Measurements from ENCODE around the gene CCDC157.

Gene CCDC157

DNA sequence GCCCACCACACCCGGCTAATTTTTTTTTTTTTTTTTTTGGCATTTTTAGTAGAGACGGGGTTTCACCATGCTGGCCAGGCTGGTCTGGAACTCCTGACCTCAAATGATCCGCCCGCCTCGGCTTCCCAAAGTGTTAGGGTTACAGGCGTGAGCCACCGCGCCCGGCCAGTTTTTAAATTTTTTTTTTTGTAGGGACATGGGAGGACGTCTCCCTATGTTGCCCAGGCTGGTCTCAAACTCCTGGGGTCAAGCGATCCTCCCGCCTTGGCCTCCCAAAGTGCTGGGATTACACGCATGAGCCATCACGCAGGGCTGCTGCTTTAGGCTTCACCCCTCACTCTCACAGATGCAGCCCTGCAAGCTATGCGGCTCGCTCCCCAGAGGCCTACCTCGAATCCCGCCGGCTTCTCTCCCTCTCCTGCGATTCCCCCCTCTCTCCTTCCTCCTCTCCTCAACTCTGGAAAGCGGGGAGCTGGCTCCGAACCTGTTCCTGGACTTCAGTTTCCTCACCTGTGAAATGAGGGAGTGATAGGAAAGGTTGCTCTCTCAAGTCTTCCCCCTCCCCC is 926 bp downstream of the CCDC157 start:
- DNase-seq = no peak

DNA sequence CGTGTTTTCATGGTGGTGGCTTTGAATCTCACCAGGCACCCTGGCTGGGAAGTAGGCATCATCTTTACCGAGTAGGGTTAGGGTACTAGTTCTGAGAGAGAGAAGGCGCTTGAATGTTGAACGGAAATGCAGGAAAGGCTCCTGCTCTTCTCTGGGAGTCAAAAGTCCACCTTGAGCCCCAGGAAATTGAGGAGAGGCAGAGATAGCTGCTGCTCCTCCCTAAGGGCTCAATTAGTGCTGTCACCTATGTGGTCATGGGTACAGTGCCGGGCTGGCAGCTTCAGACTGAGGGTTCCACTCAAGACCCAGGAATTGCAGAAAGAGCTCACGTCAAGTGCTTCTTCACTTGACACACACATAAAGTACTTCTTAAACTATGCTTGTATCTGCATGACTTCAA is 1.7 kb downstream of the CCDC157 start:
- no peak for DNase-seq

DNA sequence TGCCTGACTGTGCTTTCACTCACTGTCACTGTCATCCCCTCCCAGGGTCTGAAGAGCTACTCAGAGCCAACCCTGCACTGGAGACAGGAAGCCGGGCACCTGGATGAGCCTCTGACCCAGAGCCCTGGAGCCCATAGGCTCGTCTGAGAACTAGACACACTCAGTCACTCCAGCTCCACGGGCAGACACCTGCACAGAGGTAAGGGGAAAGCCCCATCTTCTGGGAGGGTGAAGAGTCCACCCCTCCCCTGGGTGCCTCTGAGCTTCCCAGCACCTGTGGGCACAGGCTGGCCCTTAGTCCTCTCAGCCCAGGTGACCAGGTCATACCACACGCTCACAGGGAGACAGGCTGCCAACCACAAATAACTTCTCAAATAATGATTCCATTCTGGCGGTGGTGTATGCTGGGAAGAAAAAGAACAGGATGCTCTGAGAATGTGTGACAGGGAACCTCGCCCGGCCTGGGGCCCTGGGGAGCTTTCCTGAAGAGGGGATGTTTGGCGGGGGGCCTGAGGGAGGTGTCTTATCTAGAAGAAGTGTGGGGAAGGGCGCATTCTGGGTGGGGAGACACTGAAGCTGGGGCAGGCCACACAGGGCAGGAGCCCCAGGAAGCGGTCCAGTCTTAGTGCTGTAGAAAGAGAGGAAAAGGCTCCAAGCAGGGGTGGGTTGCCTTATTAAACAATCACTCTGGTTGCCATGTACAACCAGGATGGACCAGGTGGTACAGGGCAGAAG is 5.3 kb downstream of the CCDC157 start:
- DNase-seq = no peak

DNA sequence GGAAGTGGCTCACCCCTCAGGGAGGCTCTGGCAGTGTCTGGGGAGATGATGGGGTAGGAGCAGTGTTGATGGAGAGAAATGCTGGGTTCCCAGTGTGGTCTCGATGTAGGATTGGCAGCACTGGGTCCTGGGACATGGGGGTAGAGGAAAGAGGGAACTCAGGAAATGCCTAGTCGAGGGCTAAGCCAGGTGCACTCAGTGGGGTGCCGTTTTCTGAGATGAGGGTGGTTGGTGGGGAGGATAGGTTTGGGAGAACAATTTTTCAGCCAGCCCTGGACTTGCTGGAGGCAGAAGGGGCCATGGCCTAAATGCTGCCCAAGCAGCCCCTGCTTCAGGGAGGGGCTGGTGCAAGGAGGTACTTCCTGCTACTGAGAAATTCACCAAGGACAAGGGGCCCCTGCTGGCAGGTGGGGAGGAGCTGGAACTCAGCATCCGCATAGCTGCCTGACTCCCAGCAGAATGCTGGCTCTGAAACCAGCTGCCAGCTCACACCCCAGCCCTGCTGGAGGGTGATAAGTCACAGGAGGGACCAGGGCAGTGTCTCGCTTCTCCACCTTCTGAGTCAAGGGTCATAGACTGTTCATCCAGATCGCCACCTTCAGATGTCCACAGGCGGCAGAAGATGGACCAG is 6.0 kb downstream of the CCDC157 start:
- DNase-seq = no peak

DNA sequence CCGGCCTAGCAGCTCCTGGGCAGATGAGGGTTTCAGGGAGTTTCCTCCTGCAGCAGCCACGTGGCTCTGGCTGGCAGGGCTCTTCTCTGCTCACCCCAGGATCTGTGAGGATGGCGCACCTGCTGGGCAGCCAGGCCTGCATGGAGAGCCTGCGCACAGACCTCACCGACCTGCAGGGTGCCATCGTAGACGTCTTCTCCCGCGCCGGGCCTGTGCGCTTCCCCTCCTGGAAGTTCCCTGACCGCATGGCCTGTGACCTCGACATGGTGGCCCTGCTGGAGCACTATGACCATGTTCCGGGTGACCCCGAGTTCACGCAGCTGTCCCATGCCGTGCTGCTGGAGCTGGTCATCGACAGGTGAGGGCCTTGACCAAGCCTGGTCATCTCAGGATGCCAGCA is 9.1 kb downstream of the CCDC157 start:
- DNase-seq = no peak

DNA sequence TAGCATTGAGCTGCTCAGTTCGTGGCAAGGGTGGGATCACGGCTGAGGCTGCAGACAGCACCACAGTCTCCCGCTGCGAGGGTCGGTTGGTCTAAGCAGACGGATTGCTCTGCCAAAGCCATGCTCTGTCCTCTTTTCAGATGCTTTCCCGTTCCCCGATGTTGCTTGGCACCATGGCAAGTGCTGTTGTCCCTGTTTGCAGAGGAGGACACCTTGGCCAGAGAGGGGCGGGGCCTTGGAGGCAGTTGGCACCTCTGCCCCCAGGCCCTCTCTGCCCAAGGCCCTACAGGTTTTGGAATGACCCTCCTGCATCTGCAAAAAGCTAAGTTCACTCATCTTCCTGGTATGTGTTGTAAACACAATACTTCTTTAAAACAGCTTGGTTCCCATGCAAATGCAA is 11.6 kb downstream of the CCDC157 start:
- no peak for DNase-seq

DNA sequence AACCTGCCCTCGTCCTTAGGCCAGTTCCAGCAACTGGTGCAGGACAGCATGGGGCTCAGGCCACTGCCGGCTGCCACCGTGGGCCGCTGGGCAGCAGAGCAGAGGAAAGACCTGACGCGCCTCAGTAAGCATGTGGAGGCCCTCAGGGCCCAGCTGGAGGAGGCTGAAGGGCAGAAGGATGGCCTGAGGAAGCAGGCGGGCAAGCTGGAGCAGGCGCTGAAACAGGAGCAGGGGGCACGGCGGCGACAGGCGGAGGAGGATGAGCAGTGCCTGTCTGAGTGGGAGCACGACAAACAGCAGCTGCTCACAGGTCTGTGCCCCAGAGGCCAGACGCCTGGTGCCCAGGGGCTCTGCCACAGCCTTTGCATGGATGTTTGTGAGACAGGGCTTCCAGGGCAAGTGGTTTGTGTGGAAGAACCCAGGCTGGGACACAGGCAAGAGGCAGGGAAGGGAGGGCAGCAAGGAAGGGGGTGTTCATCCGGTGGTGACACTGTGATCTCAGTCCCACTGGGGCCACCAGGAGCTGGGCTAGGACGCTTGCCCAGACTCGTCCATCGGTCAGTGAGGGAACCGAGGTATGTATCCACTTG is 13.9 kb downstream of the CCDC157 start:
- DNase-seq = no peak

DNA sequence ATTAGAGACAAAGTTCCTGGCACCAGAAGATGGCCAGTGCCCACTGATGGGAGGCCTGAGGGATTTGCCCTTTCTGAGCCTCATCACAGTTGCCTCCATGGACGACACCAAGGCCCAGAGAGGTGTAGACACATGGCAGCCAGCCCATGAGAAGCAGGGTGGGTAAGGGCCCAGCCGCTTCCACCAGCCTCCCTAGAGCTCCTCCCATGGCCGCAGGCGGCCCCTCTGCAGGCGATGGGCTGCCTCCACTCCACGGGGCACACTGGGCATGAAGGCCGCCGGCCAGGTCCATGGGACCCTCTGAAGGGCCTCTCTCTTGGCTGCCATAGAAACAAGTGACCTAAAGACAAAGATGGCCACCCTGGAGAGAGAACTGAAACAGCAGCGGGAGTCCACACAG is 14.5 kb downstream of the CCDC157 start:
- DNase-seq = no peak

DNA sequence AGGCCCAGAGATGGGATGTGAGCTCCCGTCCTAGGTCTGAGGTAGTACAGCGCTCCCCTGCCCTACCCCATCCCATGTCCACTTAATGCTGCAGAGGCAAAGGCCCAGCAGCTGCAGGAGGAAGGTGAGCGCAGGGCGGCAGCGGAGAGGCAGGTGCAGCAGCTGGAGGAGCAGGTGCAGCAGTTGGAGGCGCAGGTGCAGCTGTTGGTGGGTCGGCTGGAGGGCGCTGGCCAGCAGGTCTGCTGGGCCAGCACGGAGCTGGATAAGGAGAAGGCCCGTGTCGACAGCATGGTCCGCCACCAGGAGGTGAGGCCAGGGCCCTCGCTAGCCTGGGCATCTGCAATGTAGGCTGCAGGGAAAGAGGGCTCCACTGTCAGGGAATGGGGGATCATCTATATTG is 15.2 kb downstream of the CCDC157 start:
- DNase-seq = no peak

DNA sequence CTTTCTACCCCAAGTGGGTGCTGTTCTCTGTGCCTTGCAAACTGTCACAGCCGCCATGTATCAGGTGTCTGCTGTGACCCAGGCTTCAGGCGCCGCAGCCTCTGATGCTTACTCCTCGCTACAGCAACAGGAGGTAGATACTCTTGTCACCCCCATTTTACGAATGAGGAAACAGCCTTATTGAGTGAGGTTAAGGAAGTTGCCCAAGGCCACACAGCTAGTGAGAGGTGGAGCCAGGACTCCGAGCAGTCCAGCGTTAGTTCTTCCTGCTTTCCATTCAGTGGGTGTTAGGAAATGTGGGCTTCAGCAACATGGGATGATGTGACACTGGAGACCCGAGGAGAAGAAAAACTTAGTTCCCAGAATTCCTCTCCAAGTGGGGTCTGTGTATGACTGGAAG is 16.1 kb downstream of the CCDC157 start:
- no peak for DNase-seq

DNA sequence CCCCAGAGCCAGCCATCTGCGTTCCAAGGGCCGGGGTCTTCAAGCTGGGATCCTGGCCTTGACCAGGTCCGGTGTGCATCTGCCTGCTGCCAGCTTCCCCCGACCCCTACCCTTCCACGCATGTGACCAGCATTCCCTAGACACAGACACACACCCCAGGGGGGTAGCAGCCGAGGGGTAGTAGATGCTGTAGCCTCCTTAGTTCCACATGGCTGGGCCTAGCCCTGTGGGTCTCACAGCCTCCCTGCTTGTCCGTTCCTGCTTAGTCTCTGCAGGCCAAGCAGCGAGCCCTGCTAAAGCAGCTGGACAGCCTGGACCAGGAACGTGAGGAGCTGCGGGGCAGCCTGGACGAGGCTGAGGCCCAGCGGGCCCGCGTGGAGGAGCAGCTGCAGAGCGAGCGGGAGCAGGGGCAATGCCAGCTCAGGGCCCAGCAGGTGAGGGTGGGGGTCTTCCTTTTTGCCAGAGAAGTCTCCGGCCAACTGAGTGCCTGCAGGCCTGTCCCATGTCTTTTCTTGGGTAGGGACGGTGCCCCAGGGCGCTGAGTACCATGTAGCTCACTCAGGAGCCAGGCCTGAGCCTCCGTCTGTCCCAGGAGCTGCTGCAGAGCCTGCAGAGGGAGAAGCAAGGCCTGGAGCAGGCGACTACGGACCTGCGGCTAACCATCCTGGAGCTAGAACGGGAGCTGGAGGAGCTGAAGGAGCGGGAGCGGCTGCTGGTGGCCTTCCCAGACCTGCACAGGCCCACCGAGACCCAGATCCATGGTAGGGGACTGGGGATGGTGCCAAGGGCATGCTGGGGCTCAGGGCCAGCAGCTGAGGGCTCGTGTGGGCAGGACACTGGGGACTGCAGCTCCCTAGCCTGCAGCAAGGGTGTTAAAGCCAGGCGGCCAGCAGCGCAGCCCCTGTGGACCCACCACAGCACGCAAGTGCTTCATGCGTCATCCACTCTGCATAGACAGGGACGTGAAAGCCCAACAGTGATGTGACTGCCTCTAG is 16.8 kb downstream of the CCDC157 start:
- DNase-seq = no peak

DNA sequence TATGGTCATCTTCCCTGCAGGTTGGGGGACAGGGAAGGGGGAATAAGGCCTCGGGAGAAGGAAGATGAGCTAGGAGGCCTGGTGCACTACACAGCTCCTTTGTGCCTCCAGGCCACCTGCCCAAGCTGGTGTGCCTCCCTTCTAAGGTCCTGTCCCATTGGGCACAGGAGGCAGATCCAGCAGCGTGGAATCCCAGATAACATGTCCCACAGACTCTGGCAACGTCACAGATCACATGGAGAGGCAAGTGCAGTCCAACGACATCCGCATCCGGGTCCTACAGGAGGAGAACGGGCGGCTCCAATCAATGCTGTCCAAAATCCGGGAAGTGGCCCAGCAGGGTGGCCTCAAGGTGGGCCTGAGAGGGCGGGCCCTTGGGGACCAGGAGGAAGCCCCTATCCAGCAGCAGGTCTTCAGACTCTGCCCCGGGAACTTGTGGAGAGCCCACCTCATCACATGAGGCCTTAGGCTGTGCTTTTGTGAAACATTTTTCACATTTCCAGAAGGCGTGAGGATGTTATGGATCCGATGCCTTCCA is 18.6 kb downstream of the CCDC157 start:
- DNase-seq = no peak

DNA sequence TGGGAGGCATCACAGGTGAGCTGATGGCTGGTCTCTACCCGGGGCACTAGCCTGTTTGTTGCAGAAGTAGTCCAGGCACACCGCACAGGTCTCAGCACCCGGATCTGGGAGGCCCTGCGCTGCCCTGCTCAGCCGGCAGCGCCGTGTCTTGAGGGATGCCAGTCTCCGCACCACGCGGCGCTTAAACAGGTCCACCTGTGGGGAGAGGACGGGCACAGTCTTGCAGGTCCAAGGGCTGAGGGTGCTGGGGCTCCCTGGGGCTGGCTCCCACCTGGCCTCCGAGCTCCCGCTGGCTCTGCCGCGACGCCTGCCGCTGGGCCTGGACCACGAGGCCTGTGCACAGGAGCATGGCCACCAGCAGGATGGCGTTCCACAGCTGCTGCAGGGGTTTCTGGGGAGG is 23.2 kb downstream of the CCDC157 start:
- no peak for DNase-seq

DNA sequence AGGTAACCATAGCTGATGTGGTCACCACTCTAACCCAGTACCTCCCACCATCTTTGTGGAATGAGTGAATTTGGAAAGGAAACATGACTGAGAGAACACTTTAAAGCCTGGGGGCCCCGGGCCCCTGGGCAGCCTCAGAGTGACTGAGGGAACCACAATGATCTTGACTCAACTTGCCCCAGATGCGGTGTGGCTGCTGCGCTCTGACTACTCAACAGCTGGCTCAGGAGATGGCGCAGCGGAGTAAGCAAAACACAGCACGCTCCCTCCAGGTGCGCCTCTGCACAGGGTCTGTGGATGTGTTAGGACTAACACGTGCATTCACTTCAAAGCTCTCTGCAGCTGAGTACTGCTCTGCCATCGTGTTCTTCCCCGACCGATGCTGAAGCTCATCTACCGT is 24.5 kb downstream of the CCDC157 start:
- no peak for DNase-seq

DNA sequence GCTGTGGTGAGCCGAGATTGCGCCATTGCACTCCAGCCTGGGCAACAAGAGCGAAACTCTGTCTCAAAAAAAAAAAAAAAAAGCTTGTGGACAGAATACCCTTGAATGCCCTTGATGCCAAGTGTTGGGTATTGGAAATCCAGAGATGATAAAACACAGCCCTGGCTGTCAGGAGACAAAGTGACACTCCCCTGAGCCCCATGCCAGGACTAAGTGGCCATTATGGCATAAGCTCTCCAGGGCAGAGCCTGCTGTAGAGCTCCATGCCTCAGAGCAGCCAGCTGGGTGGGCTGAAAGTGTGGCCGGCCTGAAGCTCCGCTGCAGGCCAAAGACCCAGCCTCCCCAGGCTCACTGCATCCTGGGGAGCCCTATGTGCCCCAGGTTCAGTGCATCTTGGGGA is 25.5 kb downstream of the CCDC157 start:
- DNase-seq = no peak

DNA sequence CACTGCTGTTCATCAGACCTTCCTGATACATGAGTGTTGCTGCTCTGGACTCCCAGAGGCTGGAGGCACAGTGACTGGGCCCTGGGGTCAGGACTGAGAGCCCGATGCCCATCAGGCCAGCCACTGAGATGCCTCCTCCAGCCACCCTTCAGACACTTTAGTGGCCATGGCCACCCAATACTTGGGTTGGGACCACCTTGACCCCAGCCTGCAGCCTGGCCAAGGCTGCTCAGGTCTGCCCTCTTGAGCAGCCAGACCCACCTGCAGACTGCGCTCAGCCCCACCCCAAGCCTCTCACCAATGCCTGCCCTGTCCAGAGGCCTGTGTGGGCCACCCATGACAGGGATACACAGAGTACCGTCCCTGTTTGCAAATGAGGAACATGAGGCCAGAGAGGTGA is 26.3 kb downstream of the CCDC157 start:
- no peak for DNase-seq

DNA sequence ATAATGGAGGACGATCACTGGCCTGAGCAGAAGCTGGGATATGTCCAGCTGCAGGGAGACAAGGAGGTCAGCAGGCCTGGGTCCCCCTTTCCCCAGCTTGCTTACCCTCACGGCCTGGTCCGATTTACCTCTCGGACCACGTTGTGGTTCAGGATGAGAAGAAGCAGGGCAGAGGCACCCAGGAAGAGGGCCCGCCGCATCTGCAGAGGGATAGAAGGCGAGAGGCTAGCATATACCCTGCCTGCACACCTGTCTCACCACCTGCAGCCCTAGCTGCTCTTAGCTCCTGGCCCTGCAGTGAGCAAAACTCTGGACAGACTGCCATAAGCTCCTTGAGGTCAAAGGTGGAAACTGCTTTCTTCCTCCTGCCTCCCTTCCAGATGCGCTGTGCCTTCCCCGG is 29.1 kb downstream of the CCDC157 start:
- no peak for DNase-seq

DNA sequence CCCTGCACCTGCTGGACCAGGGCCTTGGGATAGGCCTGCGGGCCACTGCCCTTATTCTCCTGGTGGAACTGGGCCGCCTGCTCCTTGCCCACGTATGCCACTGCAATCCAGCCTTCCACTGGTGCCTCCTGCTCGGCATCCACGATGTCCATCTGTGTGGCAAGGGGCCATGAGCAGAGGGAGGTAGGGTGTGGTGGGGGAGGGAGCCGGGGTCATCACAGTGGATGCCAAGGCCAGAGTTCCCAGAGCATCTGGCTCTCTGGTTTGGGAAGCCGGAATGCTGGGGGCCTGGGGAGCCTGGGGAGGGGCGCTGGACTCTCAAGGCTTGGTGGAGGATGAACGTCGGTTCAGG is 29.8 kb downstream of the CCDC157 start:
- DNase-seq = no peak

DNA sequence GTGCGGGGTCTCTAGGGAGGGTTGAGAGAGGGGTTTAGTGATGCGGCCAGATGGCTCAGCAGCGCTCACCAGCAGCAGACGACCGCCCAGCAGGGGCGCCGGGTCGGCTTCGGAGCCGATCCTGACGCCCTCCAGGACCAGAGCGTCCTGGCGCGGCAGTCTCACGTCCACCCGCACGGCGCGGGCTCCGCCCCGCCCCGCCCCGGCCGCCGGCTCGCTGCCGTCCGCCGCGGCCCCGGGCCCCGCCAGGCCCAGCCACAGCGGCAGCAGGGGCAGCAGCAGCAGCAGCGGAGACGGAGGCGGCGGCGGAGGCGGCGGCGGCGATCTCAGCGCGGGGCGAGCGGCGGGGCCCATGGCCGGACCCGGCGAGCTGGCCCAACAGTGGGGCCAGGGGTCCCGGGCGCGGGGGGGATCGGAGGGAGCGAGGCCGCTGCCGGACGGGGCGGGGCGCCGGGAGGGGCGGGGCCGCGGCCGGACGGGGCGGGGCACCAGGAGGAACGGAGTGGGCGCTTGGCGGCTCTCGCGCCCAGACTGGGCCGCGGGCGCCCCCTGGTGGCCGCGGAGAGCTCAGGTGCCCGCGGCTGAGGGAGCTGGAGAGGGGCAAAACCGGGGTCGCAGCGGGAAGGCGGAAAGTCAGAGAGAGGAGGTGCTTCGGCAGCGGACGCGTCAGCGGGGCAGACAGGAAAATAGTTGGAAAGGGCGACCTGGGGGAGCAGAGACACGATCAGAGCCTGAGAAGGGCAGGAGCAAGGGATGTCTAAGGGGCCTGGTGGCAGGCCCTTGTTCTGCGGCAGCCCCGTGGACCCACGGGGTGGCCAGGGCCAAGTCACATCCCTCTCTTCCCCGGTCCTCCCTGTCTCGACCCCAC is 30.4 kb downstream of the CCDC157 start, which contains the start of gene RNF215:
Gene RNF215 (minus strand): TSS at position 452 of the 868 bp plus-strand sequence. CDS start 98 bp downstream, at position 354.
- no peak for DNase-seq

DNA sequence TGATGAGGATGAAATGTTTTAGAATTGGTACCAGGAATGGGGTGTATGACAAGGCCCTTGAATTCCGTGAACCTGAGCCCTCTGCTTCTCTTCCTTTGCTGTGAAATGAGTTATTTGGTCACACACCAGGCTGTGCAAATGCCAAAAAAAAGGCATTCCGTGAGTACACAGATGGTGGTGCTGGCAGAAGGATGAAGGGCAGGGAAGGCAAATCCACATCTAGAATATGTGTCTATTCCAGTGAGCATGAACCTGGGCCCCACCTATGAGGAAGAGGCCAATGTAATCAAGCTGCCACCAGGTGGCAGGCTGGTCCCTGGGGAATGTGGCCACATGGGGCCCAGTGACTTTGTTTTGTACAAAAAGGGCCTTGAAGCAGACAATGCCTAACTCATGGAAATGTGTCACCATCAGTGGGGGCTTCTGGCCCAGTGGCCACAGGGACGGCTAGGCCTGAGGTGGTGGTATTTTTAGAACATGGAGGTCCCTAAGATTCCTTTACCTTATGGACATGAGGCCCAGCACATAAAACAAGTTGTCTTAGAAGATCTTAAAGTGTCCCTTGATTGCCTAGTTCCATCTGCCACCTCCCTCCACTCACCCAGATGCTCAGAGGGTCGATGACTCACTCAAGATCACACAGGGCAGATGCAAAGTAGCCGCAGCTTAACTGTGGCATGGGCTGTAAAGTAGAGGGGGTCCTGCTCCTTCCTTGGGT is 34.3 kb downstream of the CCDC157 start:
- DNase-seq = no peak
